GM12878 (cell line): Measurements from ENCODE around the gene ZNF22. TPM values are rescaled to one million over a fixed set of nuclear protein-coding genes. Genes with fewer than 3 reads are reported as not detected.

Experiments
- ATAC-seq: fragments of 200-7000 bp; cut with Tn5 transposase; 3 replicates; pipeline ENCODE4 v1.9.1; 2020; ENCODE audit warnings: mild to moderate bottlenecking, moderate library complexity
- BruUV-seq: library from RNA; stranded (reverse); fragments of 400-500 nt; replicated peaks from 2 replicates; lab custom pipeline; 2021; lab: Mats Ljungman, UMichigan
- CTCF ChIA-PET: fragments of 300-600 bp; sonication (Branson Sonifier 250); formaldehyde crosslinking; extraction: SDS; loops from one replicate; lab custom pipeline; 2021; ENCODE audit warnings: inconsistent platforms; lab: Yijun Ruan, JAX
- POLR2A ChIA-PET: fragments of 350-600 bp; formaldehyde crosslinking; extraction: SDS; loops from one replicate; lab custom pipeline; 2021; ENCODE audit warnings: inconsistent platforms; lab: Charles Lee
- RAD21 ChIA-PET: fragments of 300-600 bp; sonication (Branson Sonifier 250); formaldehyde crosslinking; loops from one replicate; lab custom pipeline; 2023; ENCODE audit warnings: antibody characterized with exemption; ENCODE audit not compliant: unreplicated experiment; lab: Charles Lee
- SMC1A ChIA-PET: fragments of 300-600 bp; sonication (Branson Sonifier 250); formaldehyde crosslinking; loops from one replicate; lab custom pipeline; 2023; ENCODE audit not compliant: unreplicated experiment, uncharacterized antibody; lab: Charles Lee
- DNase-seq: peaks from one replicate; pipeline ENCODE4 v3.0.0-alpha.2; 2011; ENCODE audit warnings: low read depth, low spot score
- FAIRE-seq: peaks from 3 replicates; lab custom pipeline; 2011; peaks lifted over from hg19 to GRCh38; lab: Jason Lieb, UNC
- H2AFZ ChIP-seq: 2 replicates; pipeline ENCODE4 v1.6.0; 2011; ENCODE audit warnings: low read depth, low read length, control low read depth; ENCODE audit not compliant: control insufficient read depth
- H3K27ac ChIP-seq: 2 replicates; pipeline ENCODE4 v1.5.1; 2011; ENCODE audit warnings: control low read depth; ENCODE audit not compliant: control insufficient read depth, insufficient read depth
- H3K27me3 ChIP-seq, 2 experiments: replicated peaks in 1 of 2; 2 replicates each; pipeline versions ENCODE4 v1.6.0 to v1.6.1; 2011; ENCODE audit warnings: low read length in 1 of 2; ENCODE audit not compliant: control insufficient read depth in 2 of 2, insufficient read depth in 2 of 2
- H3K36me3 ChIP-seq, 2 experiments: 2 replicates each; pipeline ENCODE4 v1.5.1; 2011; ENCODE audit warnings: low read length in 1 of 2; ENCODE audit not compliant: control insufficient read depth in 2 of 2, insufficient read depth in 2 of 2
- H3K4me1 ChIP-seq: 2 replicates; pipeline ENCODE4 v1.6.1; 2011; ENCODE audit warnings: mild to moderate bottlenecking, low read length, moderate library complexity, mixed read lengths; ENCODE audit not compliant: control insufficient read depth, insufficient read depth
- H3K4me2 ChIP-seq: 2 replicates; pipeline ENCODE4 v1.6.0; 2011; ENCODE audit warnings: control low read depth; ENCODE audit not compliant: control insufficient read depth, insufficient read depth
- H3K4me3 ChIP-seq: fragments of 200-600 bp; sonication (generic); 2 replicates; pipeline ENCODE4 v1.5.1; 2016
- H3K79me2 ChIP-seq: 2 replicates; pipeline ENCODE4 v1.6.0; 2011; ENCODE audit warnings: low read length; ENCODE audit not compliant: control insufficient read depth, insufficient read depth
- H3K9ac ChIP-seq: 2 replicates; pipeline ENCODE4 v1.8.0; 2011; ENCODE audit warnings: low read length, control low read depth, mixed read lengths; ENCODE audit not compliant: control insufficient read depth, insufficient read depth
- H3K9me3 ChIP-seq: replicated peaks from 3 replicates; pipeline ENCODE4 v1.5.1; 2011; ENCODE audit warnings: mild to moderate bottlenecking, low read length; ENCODE audit not compliant: control insufficient read depth, insufficient read depth
- H4K20me1 ChIP-seq: 2 replicates; pipeline ENCODE4 v1.6.0; 2011; ENCODE audit not compliant: control insufficient read depth, insufficient read depth
- CHD2 ChIP-seq: IDR thresholded peaks from 2 replicates; pipeline ENCODE4 v1.6.1; 2011; ENCODE audit warnings: low read depth, low read length, improper control_type of control experiment, borderline replicate concordance
- E2F4 ChIP-seq: IDR thresholded peaks from 2 replicates; pipeline ENCODE4 v1.6.1; 2012; ENCODE audit warnings: low read depth, low read length, improper control_type of control experiment
- NBN ChIP-seq: fragments of 450-650 bp; IDR thresholded peaks from 2 replicates; pipeline ENCODE4 v1.6.1; 2016
- SREBF1 ChIP-seq: IDR thresholded peaks from 2 replicates; pipeline ENCODE4 v1.6.1; 2012; ENCODE audit warnings: mild to moderate bottlenecking, low read length
- SRF ChIP-seq, 2 experiments: IDR thresholded peaks; 2 replicates each; pipeline ENCODE4 v1.6.1; 2011; ENCODE audit warnings: low read depth in 2 of 2, low read length in 2 of 2, mild to moderate bottlenecking in 1 of 2, moderate library complexity in 1 of 2
- TCF3 ChIP-seq: IDR thresholded peaks from 2 replicates; pipeline ENCODE4 v1.6.1; 2012; ENCODE audit warnings: low read depth, mild to moderate bottlenecking, low read length, borderline replicate concordance; ENCODE audit not compliant: insufficient read depth
- YBX1 ChIP-seq: fragments of 450-650 bp; IDR thresholded peaks from 2 replicates; pipeline ENCODE4 v1.6.1; 2016; ENCODE audit warnings: antibody characterized with exemption
- ZBTB11 ChIP-seq: fragments of 450-650 bp; formaldehyde crosslinking; IDR thresholded peaks from 2 replicates; pipeline ENCODE4 v1.5.0; 2022; ENCODE audit warnings: mild to moderate bottlenecking, missing genetic modification characterization
- ZNF24 ChIP-seq: fragments of 450-650 bp; IDR thresholded peaks from 2 replicates; pipeline ENCODE4 v1.6.1; 2017; ENCODE audit warnings: antibody characterized with exemption, mild to moderate bottlenecking
- WGBS: methylation state at CpG from one replicate; pipeline ENCODE4 v1.1.6; 2016; ENCODE audit warnings: low lambda C conversion rate; ENCODE audit not compliant: insufficient replicate concordance, insufficient coverage; ENCODE audit errors: missing lambda C conversion rate; 5-methylcytosine and 5-hydroxymethylcytosine counted together
- in situ Hi-C: fragments of 300-500 bp; cut with MboI; formaldehyde crosslinking; loops from 9 replicates; pipeline ENCODE4 v1.14.3; 2018; ENCODE audit warnings: mixed read lengths
- intact Hi-C: fragments of 100-400 bp; cut with micrococcal nuclease; formaldehyde crosslinking; loops from one replicate; pipeline ENCODE4 v1.14.2; 2022; ENCODE audit not compliant: unreplicated experiment
- polyA plus RNA-seq, 11 experiments: library from polyadenylated mRNA; depleted of rRNA in 4 of 11; unstranded in 6 of 11; stranded (reverse) in 5 of 11; fragments of >200 nt; fragmentation: Nextera tagmentation in 4 of 11; fragmentation: Illumina TruSeq in 1 of 11; extraction: Ambion mirVana in 4 of 11; extraction: Trizol in 1 of 11; gene quantifications; 1 replicate in 1 of 11; 2 replicates in 10 of 11; pipeline versions ENCODE4 v1.2.1 to v1.2.3, GENCODE V29; 2011 to 2016; ENCODE audit warnings: inconsistent platforms in 2 of 11, missing spikeins in 2 of 11, low read depth in 1 of 11
- total RNA-seq, 4 experiments: library from RNA; depleted of rRNA in 3 of 4; stranded (reverse); fragments of >200 nt in 3 of 4; fragmentation: Illumina TruSeq in 1 of 4; extraction: Trizol in 1 of 4; gene quantifications; 2 replicates each; pipeline versions ENCODE4 v1.2.1 to v1.2.3, GENCODE V29; 2013 to 2021
- TF ChIP-seq, protein P1 (sequence below): fragments of 450-650 bp; IDR thresholded peaks from 2 replicates; pipeline ENCODE4 v1.6.1; 2016; ENCODE audit warnings: mild to moderate bottlenecking

The ZNF22 gene
- total and polyA plus RNA-seq, 10 of the 15 experiments (the other 5 are each of a cell fraction or from before 2014, with no cell fraction given): 31.1 to 74.4 (median 43.8) TPM

- 62% methylated on average over 5 of the region's 5 CpGs for WGBS
- Histone ChIP-seq H3K4me2 (peak overlapping the region; percentile 91), H3K27me3 (no peaks in the 10 kb centered on the region), H4K20me1 (no peaks in the 10 kb centered on the region), H3K4me3 (peak overlapping the region; percentile 92), H3K9me3 (no peaks in the 10 kb centered on the region), H3K79me2 (peaks cover 43% of the 10 kb centered on the region), H3K9ac (peak overlapping the region; percentile 74), H3K4me1 (peaks cover 33% of the 10 kb centered on the region), H3K36me3 (no peaks in the 10 kb centered on the region), H3K27ac (peak overlapping the region; percentile 71), H2AFZ (no peak overlapping the region)
- ATAC-seq (no peak), FAIRE-seq (no peak), DNase-seq (no peak)
- ChIA-PET RAD21 (interaction anchor here (1.6 to 1.8 kb wide), 3 partner anchors 8 to 25 kb away, joined by 5 to 7 read pairs (median 6); no protein-coding TSS in a partner anchor), POLR2A (interaction anchor here (0.6 to 14.0 kb wide), 4 partner anchors 9 to 38 kb away, joined by 3 to 174 read pairs (median 4); no protein-coding TSS in a partner anchor), SMC1A (interaction anchor here (0.8 to 2.9 kb wide), 8 partner anchors 8 to 25 kb away, joined by 3 to 15 read pairs (median 4); no protein-coding TSS in a partner anchor), CTCF (interaction anchor here (1.1 to 3.9 kb wide), 5 partner anchors 8 to 25 kb away, joined by 3 to 15 read pairs (median 4); no protein-coding TSS in a partner anchor)
- no TSS peak for BruUV-seq
- intact Hi-C loops: loop anchor here (1.0 to 2.0 kb wide), 2 partner anchors 9 to 16 kb away; no protein-coding TSS in a partner anchor
- in situ Hi-C loops: loop anchor here (25.0 kb wide), 1 partner anchor 1796 kb away; no protein-coding TSS in a partner anchor
- TF ChIP-seq ZNF24 (no peak), E2F4 (no peak), TCF3 (no peak), NBN (no peak), SREBF1 (no peak), SRF (IDR thresholded peaks at IDR 0.05; ENCODE audit: low read depth in 2 of 2, low read length in 2 of 2) (no peak), CHD2 (no peak), ZBTB11 (CRISPR knock-in tag) (no peak), YBX1 (no peak)
- TF ChIP-seq, protein P1, sequence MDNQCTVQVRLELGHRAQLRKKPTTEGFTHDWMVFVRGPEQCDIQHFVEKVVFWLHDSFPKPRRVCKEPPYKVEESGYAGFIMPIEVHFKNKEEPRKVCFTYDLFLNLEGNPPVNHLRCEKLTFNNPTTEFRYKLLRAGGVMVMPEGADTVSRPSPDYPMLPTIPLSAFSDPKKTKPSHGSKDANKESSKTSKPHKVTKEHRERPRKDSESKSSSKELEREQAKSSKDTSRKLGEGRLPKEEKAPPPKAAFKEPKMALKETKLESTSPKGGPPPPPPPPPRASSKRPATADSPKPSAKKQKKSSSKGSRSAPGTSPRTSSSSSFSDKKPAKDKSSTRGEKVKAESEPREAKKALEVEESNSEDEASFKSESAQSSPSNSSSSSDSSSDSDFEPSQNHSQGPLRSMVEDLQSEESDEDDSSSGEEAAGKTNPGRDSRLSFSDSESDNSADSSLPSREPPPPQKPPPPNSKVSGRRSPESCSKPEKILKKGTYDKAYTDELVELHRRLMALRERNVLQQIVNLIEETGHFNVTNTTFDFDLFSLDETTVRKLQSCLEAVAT: no peak
Measured at GRCh38 chr10:44958196-44958897, 42.4 kb upstream of the ZNF22 start.
